IMR-90 (cell line): Measurements from ENCODE around the gene TXLNA. TPM values are rescaled to one million over a fixed set of nuclear protein-coding genes. Genes with fewer than 3 reads are reported as not detected.

Experiments
- ATAC-seq: fragments of 200-7000 bp; cut with Tn5 transposase; 2 replicates; pipeline ENCODE4 v1.9.1; 2020; ENCODE audit warnings: low read depth, mild to moderate bottlenecking, moderate library complexity
- BruUV-seq: library from RNA; stranded (reverse); fragments of 400-500 nt; replicated peaks from 2 replicates; lab custom pipeline; 2021; lab: Mats Ljungman, UMichigan
- CTCF ChIA-PET: fragments of 300-600 bp; formaldehyde crosslinking; extraction: SDS; loops from one replicate; lab custom pipeline; 2021; ENCODE audit warnings: antibody characterized with exemption; lab: Yijun Ruan, JAX
- POLR2A ChIA-PET: fragments of 300-600 bp; sonication (Branson Sonifier 250); formaldehyde crosslinking; loops from one replicate; lab custom pipeline; 2022; ENCODE audit warnings: antibody characterized with exemption; ENCODE audit not compliant: unreplicated experiment; lab: Charles Lee
- DNase-seq: peaks from one replicate; pipeline ENCODE4 v3.0.0; 2013
- H2AFZ ChIP-seq: replicated peaks from 2 replicates; pipeline ENCODE3; 2013; ENCODE audit warnings: low read length, mild to moderate bottlenecking; ENCODE audit not compliant: poor library complexity
- H2AK5ac ChIP-seq: 2 replicates; pipeline ENCODE4 v1.6.1; 2013; ENCODE audit warnings: low read depth, low read length, inconsistent platforms
- H2AK9ac ChIP-seq: replicated peaks from 2 replicates; pipeline ENCODE3; 2013; ENCODE audit warnings: mild to moderate bottlenecking, low read depth, low read length, moderate library complexity; ENCODE audit not compliant: poor library complexity
- H2BK120ac ChIP-seq: 2 replicates; pipeline ENCODE4 v1.6.1; 2013; ENCODE audit warnings: low read depth, low read length, inconsistent platforms
- H2BK15ac ChIP-seq: 3 replicates; pipeline ENCODE4 v1.6.1; 2013; ENCODE audit warnings: low read depth, low read length, inconsistent platforms
- H2BK20ac ChIP-seq: 2 replicates; pipeline ENCODE4 v1.6.1; 2013; ENCODE audit warnings: low read depth, mild to moderate bottlenecking, inconsistent platforms, low read length, moderate library complexity
- H2BK5ac ChIP-seq: 2 replicates; pipeline ENCODE4 v1.6.1; 2013; ENCODE audit warnings: mild to moderate bottlenecking, low read depth, low read length, inconsistent platforms; ENCODE audit not compliant: poor library complexity, severe bottlenecking
- H3K14ac ChIP-seq: replicated peaks from 2 replicates; pipeline ENCODE4 v1.6.1; 2013; ENCODE audit warnings: low read depth, low read length, inconsistent platforms
- H3K18ac ChIP-seq: 2 replicates; pipeline ENCODE4 v1.6.1; 2013; ENCODE audit warnings: low read depth, low read length, control low read depth
- H3K23ac ChIP-seq: 2 replicates; pipeline ENCODE4 v1.6.1; 2013; ENCODE audit warnings: low read depth, low read length, inconsistent platforms
- H3K27ac ChIP-seq: 2 replicates; pipeline ENCODE4 v1.5.1; 2013; ENCODE audit warnings: mild to moderate bottlenecking, control low read depth, low read length; ENCODE audit not compliant: insufficient read depth
- H3K27me3 ChIP-seq: 2 replicates; pipeline ENCODE4 v1.6.1; 2013; ENCODE audit warnings: low read length; ENCODE audit not compliant: control insufficient read depth, insufficient read depth
- H3K36me3 ChIP-seq: 2 replicates; pipeline ENCODE4 v1.6.1; 2013; ENCODE audit warnings: low read length, mixed read lengths; ENCODE audit not compliant: control insufficient read depth, insufficient read depth
- H3K4ac ChIP-seq: 2 replicates; pipeline ENCODE4 v1.6.1; 2013; ENCODE audit warnings: low read depth, low read length, inconsistent platforms
- H3K4me1 ChIP-seq: 2 replicates; pipeline ENCODE4 v1.6.1; 2013; ENCODE audit warnings: low read length, mixed read lengths; ENCODE audit not compliant: control insufficient read depth, insufficient read depth
- H3K4me2 ChIP-seq: 2 replicates; pipeline ENCODE4 v1.6.1; 2013; ENCODE audit warnings: low read depth, mild to moderate bottlenecking, control low read depth, low read length, moderate library complexity
- H3K4me3 ChIP-seq: 2 replicates; pipeline ENCODE4 v1.5.1; 2013; ENCODE audit warnings: low read depth, mild to moderate bottlenecking, control low read depth, low read length, moderate library complexity; ENCODE audit not compliant: insufficient read depth
- H3K56ac ChIP-seq: 2 replicates; pipeline ENCODE4 v1.6.1; 2013; ENCODE audit warnings: low read length, inconsistent platforms; ENCODE audit not compliant: insufficient read depth; ENCODE audit errors: extremely low read depth
- H3K79me1 ChIP-seq, 2 experiments: 2 replicates each; pipeline ENCODE4 v1.6.1; 2013; ENCODE audit warnings: low read length in 2 of 2, inconsistent platforms in 1 of 2, low read depth in 1 of 2
- H3K9ac ChIP-seq: 2 replicates; pipeline ENCODE4 v1.6.1; 2013; ENCODE audit warnings: low read depth, low read length, control low read depth
- H3K9me1 ChIP-seq: 2 replicates; pipeline ENCODE4 v1.6.1; 2013; ENCODE audit warnings: low read length, inconsistent platforms; ENCODE audit not compliant: insufficient read depth
- H3K9me3 ChIP-seq: 2 replicates; pipeline ENCODE4 v1.6.1; 2013; ENCODE audit warnings: low read length; ENCODE audit not compliant: control insufficient read depth, insufficient read depth
- H4K20me1 ChIP-seq: 2 replicates; pipeline ENCODE4 v1.6.1; 2013; ENCODE audit warnings: low read length, inconsistent platforms; ENCODE audit not compliant: insufficient read depth
- H4K5ac ChIP-seq: 2 replicates; pipeline ENCODE4 v1.6.1; 2013; ENCODE audit warnings: mild to moderate bottlenecking, low read depth, low read length, control low read depth
- H4K8ac ChIP-seq, 2 experiments: 2 replicates each; pipeline ENCODE4 v1.6.1; 2013; ENCODE audit warnings: low read depth in 2 of 2, low read length in 2 of 2, control low read depth in 1 of 2, inconsistent platforms in 1 of 2
- H4K91ac ChIP-seq: 2 replicates; pipeline ENCODE4 v1.6.1; 2013; ENCODE audit warnings: low read depth, low read length, inconsistent platforms; ENCODE audit not compliant: insufficient read depth
- CTCF ChIP-seq: conservative IDR thresholded peaks from 2 replicates; pipeline ENCODE4 v1.5.1; 2012; ENCODE audit warnings: mild to moderate bottlenecking, low read depth, low read length, improper control_type of control experiment
- NFE2L2 ChIP-seq: fragments of 150-350 bp; IDR thresholded peaks from 2 replicates; pipeline ENCODE4 v1.6.1; 2016; ENCODE audit warnings: low read depth, mild to moderate bottlenecking, low read length
- POLR2A ChIP-seq: IDR thresholded peaks from 2 replicates; pipeline ENCODE4 v1.6.1; 2012; ENCODE audit warnings: mild to moderate bottlenecking, low read depth, low read length
- RAD21 ChIP-seq: IDR thresholded peaks from 2 replicates; pipeline ENCODE4 v1.6.1; 2012; ENCODE audit warnings: low read length, improper control_type of control experiment
- RCOR1 ChIP-seq: IDR thresholded peaks from 2 replicates; pipeline ENCODE4 v1.6.1; 2012; ENCODE audit warnings: mild to moderate bottlenecking, low read length, improper control_type of control experiment; ENCODE audit not compliant: insufficient replicate concordance
- SMC3 ChIP-seq: fragments of 150-350 bp; IDR thresholded peaks from 2 replicates; pipeline ENCODE4 v1.6.1; 2016; ENCODE audit warnings: low read depth, mild to moderate bottlenecking, antibody characterized with exemption, low read length, moderate library complexity
- USF2 ChIP-seq: fragments of 150-350 bp; IDR thresholded peaks from 2 replicates; pipeline ENCODE4 v1.6.1; 2017; ENCODE audit warnings: mild to moderate bottlenecking, antibody characterized with exemption, low read length, low read depth
- WGBS, 2 experiments: methylation state at CpG; one replicate each; pipeline versions ENCODE4 v1.1.5 to v1.1.7; 2013; ENCODE audit warnings: missing lambda C conversion rate in 2 of 2; ENCODE audit not compliant: insufficient read length in 1 of 2; ENCODE audit errors: extremely low coverage in 2 of 2; 5-methylcytosine and 5-hydroxymethylcytosine counted together
- dilution Hi-C: fragments of 300-500 bp; cut with HindIII; formaldehyde crosslinking; loops from one replicate; pipeline ENCODE4 v1.14.3; 2018; ENCODE audit warnings: low sequenced_read_pairs; ENCODE audit not compliant: unreplicated experiment
- in situ Hi-C: fragments of 300-500 bp; cut with MboI; formaldehyde crosslinking; loops from 3 replicates; pipeline ENCODE4 v1.14.3; 2019; ENCODE audit warnings: low sequenced_read_pairs, inconsistent platforms, mixed read lengths
- intact Hi-C: fragments of 100-400 bp; cut with micrococcal nuclease; formaldehyde crosslinking; loops from 2 replicates; pipeline ENCODE4 v1.10.0; 2022
- polyA plus RNA-seq, 3 experiments: library from polyadenylated mRNA; depleted of rRNA; stranded (reverse); fragments of >200 nt; gene quantifications; 2 replicates each; pipeline ENCODE4 v1.2.3, GENCODE V29; 2012; ENCODE audit warnings: low replicate concordance in 1 of 3
- total RNA-seq: library from RNA; depleted of rRNA; stranded (reverse); fragments of >200 nt; gene quantifications from 2 replicates; pipeline ENCODE4 v1.2.3, GENCODE V29; 2012

The TXLNA gene
- total and polyA plus RNA-seq, 2 of the 4 experiments (the other 2 are of a cell fraction) = 47.6 to 102 TPM

- Histone ChIP-seq H4K8ac (peak overlapping the region in 1 of 2 experiments; percentile 54; a peak in 1 of 4 replicates), H3K4me1 (peaks cover 25% of the 10 kb centered on the region), H2BK5ac (peak overlapping the region; percentile 90), H4K5ac (peak overlapping the region; percentile 36; the same call in 1 of the 2 replicates), H3K14ac (0 out of 2 replicates have a peak overlapping the region, but pooled peaks have one; percentile 47), H2BK120ac (no peak overlapping the region), H3K4me2 (peak overlapping the region; percentile 90), H3K9me3 (no peaks in the 10 kb centered on the region), H3K27me3 (no peaks in the 10 kb centered on the region), H3K23ac (no peak overlapping the region), H3K4me3 (no peak overlapping the region), H3K36me3 (peaks cover 38% of the 10 kb centered on the region), H4K20me1 (peaks cover 32% of the 10 kb centered on the region), H2BK15ac (no peak overlapping the region), H2AFZ (no peak overlapping the region), H3K79me1 (peaks cover 20 to 64% of the 10 kb centered on the region in 2 experiments), H3K9me1 (peaks cover 15% of the 10 kb centered on the region), H3K9ac (0 out of 2 replicates have a peak overlapping the region, but pooled peaks have one; percentile 6), H2AK5ac (peak overlapping the region; percentile 51; the same call in 1 of the 2 replicates), H2BK20ac (no peak overlapping the region), H4K91ac (no peak overlapping the region), H3K56ac (no peak overlapping the region; the same call in 1 of the 2 replicates), H3K27ac (peak overlapping the region; percentile 85; the same call in 1 of the 2 replicates), H2AK9ac (no peak overlapping the region), H3K18ac (no peak overlapping the region), H3K4ac (peak overlapping the region; percentile 30; the same call in 1 of the 2 replicates)
- 100% methylated on average over 4 of the region's 6 CpGs; no CpG with 5 or more reads in 1 of the 2 experiments for WGBS, 2 experiments
- ATAC-seq (no peak), DNase-seq (peak; percentile 31)
- no TSS peak for BruUV-seq
- CTCF ChIA-PET = interaction anchor here (0.8 kb wide), 1 partner anchor 100 kb away, joined by 3 read pairs; no protein-coding TSS in a partner anchor
- TF ChIP-seq RCOR1 (no peak), SMC3 (no peak), NFE2L2 (no peak), CTCF (no peak), USF2 (no peak), POLR2A (no peak), RAD21 (no peak)
- in situ Hi-C loops (no loop called here), intact Hi-C loops (no loop called here), dilution Hi-C loops (no loop called here)
- POLR2A ChIA-PET = interaction anchor here (0.6 kb wide), 3 partner anchors 36 to 74 kb away, joined by 3 to 9 read pairs (median 9); partner anchors contain the start of gene KPNA6
Measured at GRCh38 chr1:32182060-32182459, 2.6 kb downstream of the TXLNA start.
